IPS-20b (cell line): Measurements from ENCODE around the gene C4orf54.

Experiments
- H3K27ac ChIP-seq: one replicate; pipeline ENCODE4 v1.5.1; 2013; ENCODE audit warnings: low read length
- H3K27me3 ChIP-seq: 2 replicates; pipeline ENCODE4 v1.6.1; 2013; ENCODE audit warnings: mild to moderate bottlenecking, low read length, inconsistent platforms; ENCODE audit not compliant: insufficient read depth
- H3K36me3 ChIP-seq: 2 replicates; pipeline ENCODE4 v1.6.1; 2013; ENCODE audit warnings: low read depth, mild to moderate bottlenecking, inconsistent platforms, low read length, moderate library complexity; ENCODE audit not compliant: insufficient read depth
- H3K4me1 ChIP-seq: 2 replicates; pipeline ENCODE4 v1.6.1; 2013; ENCODE audit warnings: mild to moderate bottlenecking, control low read depth, inconsistent platforms, low read length, moderate library complexity; ENCODE audit not compliant: insufficient read depth
- H3K4me3 ChIP-seq: 2 replicates; pipeline ENCODE4 v1.5.1; 2013; ENCODE audit warnings: mild to moderate bottlenecking, low read length, inconsistent platforms
- H3K9ac ChIP-seq: 2 replicates; pipeline ENCODE4 v1.6.1; 2013; ENCODE audit warnings: low read depth, mild to moderate bottlenecking, inconsistent platforms, low read length, moderate library complexity
- H3K9me3 ChIP-seq: 2 replicates; pipeline ENCODE4 v1.6.1; 2013; ENCODE audit warnings: mild to moderate bottlenecking, low read depth, low read length, inconsistent platforms; ENCODE audit not compliant: insufficient read depth

Gene C4orf54

GRCh38 chr4:99637174-99637573, 20.5 kb downstream of the C4orf54 start:
- Histone ChIP-seq H3K9ac (no peak overlapping the region), H3K4me1 (no peaks in the 10 kb centered on the region), H3K36me3 (no peaks in the 10 kb centered on the region), H3K27me3 (peaks cover 1% of the 10 kb centered on the region; the same call in 1 of the 2 replicates), H3K27ac (no peak overlapping the region), H3K4me3 (no peak overlapping the region), H3K9me3 (no peaks in the 10 kb centered on the region; the same call in 1 of the 2 replicates)

- Histone ChIP-seq H3K4me1 (no peaks in the 10 kb centered on the region), H3K9ac (no peak overlapping the region), H3K4me3 (no peak overlapping the region), H3K36me3 (no peaks in the 10 kb centered on the region), H3K27me3 (no peaks in the 10 kb centered on the region), H3K9me3 (no peaks in the 10 kb centered on the region; the same call in 1 of the 2 replicates), H3K27ac (no peak overlapping the region)
Observed at GRCh38 chr4:99636422-99636821, 21.2 kb downstream of the C4orf54 start.

- no peak overlapping the region for H3K27ac ChIP-seq
- no peaks in the 10 kb centered on the region for H3K27me3 ChIP-seq
- H3K4me3 ChIP-seq: no peak overlapping the region
- no peaks in the 10 kb centered on the region for H3K4me1 ChIP-seq
- no peak overlapping the region for H3K9ac ChIP-seq
- no peaks in the 10 kb centered on the region; the same call in 1 of the 2 replicates for H3K9me3 ChIP-seq
- H3K36me3 ChIP-seq: no peaks in the 10 kb centered on the region
Observed at GRCh38 chr4:99635601-99636000, 22.0 kb downstream of the C4orf54 start.

- Histone ChIP-seq H3K4me1 (no peaks in the 10 kb centered on the region), H3K9me3 (no peaks in the 10 kb centered on the region; the same call in 1 of the 2 replicates), H3K36me3 (no peaks in the 10 kb centered on the region), H3K27ac (no peak overlapping the region), H3K9ac (no peak overlapping the region), H3K27me3 (no peaks in the 10 kb centered on the region), H3K4me3 (no peak overlapping the region)
Observed at GRCh38 chr4:99634742-99635360, 22.8 kb downstream of the C4orf54 start.

- no peaks in the 10 kb centered on the region for H3K27me3 ChIP-seq
- H3K4me3 ChIP-seq: no peak overlapping the region
- no peaks in the 10 kb centered on the region; the same call in 1 of the 2 replicates for H3K9me3 ChIP-seq
- H3K27ac ChIP-seq: no peak overlapping the region
- H3K4me1 ChIP-seq: no peaks in the 10 kb centered on the region
- H3K36me3 ChIP-seq: no peaks in the 10 kb centered on the region
- H3K9ac ChIP-seq: no peak overlapping the region
Observed at GRCh38 chr4:99633772-99634171, 23.9 kb downstream of the C4orf54 start.

- Histone ChIP-seq H3K27ac (no peak overlapping the region), H3K36me3 (no peaks in the 10 kb centered on the region), H3K9ac (no peak overlapping the region), H3K9me3 (no peaks in the 10 kb centered on the region), H3K4me1 (no peaks in the 10 kb centered on the region), H3K4me3 (no peak overlapping the region), H3K27me3 (no peaks in the 10 kb centered on the region)
Observed at GRCh38 chr4:99630857-99631360, 26.7 kb downstream of the C4orf54 start.

GRCh38 chr4:99629962-99630554, 27.6 kb downstream of the C4orf54 start:
- Histone ChIP-seq H3K9ac (no peak overlapping the region), H3K4me3 (no peak overlapping the region), H3K9me3 (no peaks in the 10 kb centered on the region), H3K27me3 (no peaks in the 10 kb centered on the region), H3K4me1 (no peaks in the 10 kb centered on the region), H3K27ac (no peak overlapping the region), H3K36me3 (no peaks in the 10 kb centered on the region)

- Histone ChIP-seq H3K27ac (no peak overlapping the region), H3K4me3 (no peak overlapping the region), H3K9ac (no peak overlapping the region), H3K27me3 (no peaks in the 10 kb centered on the region), H3K9me3 (no peaks in the 10 kb centered on the region), H3K36me3 (no peaks in the 10 kb centered on the region), H3K4me1 (0 out of 2 replicates have a peak, but pooled peaks cover 4% of the 10 kb centered on the region)
Observed at GRCh38 chr4:99628040-99628439, 29.6 kb downstream of the C4orf54 start.

- Histone ChIP-seq H3K27ac (no peak overlapping the region), H3K9ac (no peak overlapping the region), H3K36me3 (no peaks in the 10 kb centered on the region), H3K27me3 (no peaks in the 10 kb centered on the region), H3K4me3 (no peak overlapping the region), H3K9me3 (no peaks in the 10 kb centered on the region), H3K4me1 (peaks cover 7% of the 10 kb centered on the region; the same call in 1 of the 2 replicates)
Observed at GRCh38 chr4:99625369-99625768, 32.3 kb downstream of the C4orf54 start.

- Histone ChIP-seq H3K9me3 (no peaks in the 10 kb centered on the region), H3K36me3 (no peaks in the 10 kb centered on the region), H3K9ac (no peak overlapping the region), H3K4me3 (no peak overlapping the region), H3K27ac (no peak overlapping the region), H3K4me1 (peaks cover 7% of the 10 kb centered on the region; the same call in 1 of the 2 replicates), H3K27me3 (no peaks in the 10 kb centered on the region)
Observed at GRCh38 chr4:99624141-99624719, 33.4 kb downstream of the C4orf54 start.

- Histone ChIP-seq H3K36me3 (no peaks in the 10 kb centered on the region), H3K4me3 (no peak overlapping the region), H3K9ac (no peak overlapping the region), H3K27ac (no peak overlapping the region), H3K9me3 (no peaks in the 10 kb centered on the region), H3K27me3 (no peaks in the 10 kb centered on the region), H3K4me1 (peaks cover 7% of the 10 kb centered on the region; the same call in 1 of the 2 replicates)
Observed at GRCh38 chr4:99622341-99622740, 35.3 kb downstream of the C4orf54 start.

GRCh38 chr4:99617374-99617773, 40.3 kb downstream of the C4orf54 start:
- Histone ChIP-seq H3K36me3 (no peaks in the 10 kb centered on the region), H3K27ac (no peak overlapping the region), H3K9me3 (no peaks in the 10 kb centered on the region), H3K4me1 (peaks cover 2% of the 10 kb centered on the region; the same call in 1 of the 2 replicates), H3K27me3 (no peaks in the 10 kb centered on the region), H3K4me3 (no peak overlapping the region), H3K9ac (no peak overlapping the region)
